Activated naive CD8-positive, alpha-beta T cell (primary cell): Measurements from ENCODE around the gene BMP7.
"Not testable (repeated sequence)": the region's sequence is repeated elsewhere in the genome, so short reads cannot be mapped to it uniquely, and the experiment has no call there.

Source experiments
- H3K27ac Mint-ChIP-seq: one replicate; pipeline ENCODE4 v1.8.0; 2021; ENCODE audit warnings: mixed read lengths
- H3K27me3 Mint-ChIP-seq: one replicate; pipeline ENCODE4 v1.8.0; 2021; ENCODE audit warnings: mixed read lengths
- H3K36me3 Mint-ChIP-seq: one replicate; pipeline ENCODE4 v1.8.0; 2021; ENCODE audit warnings: mixed read lengths
- H3K4me1 Mint-ChIP-seq: one replicate; pipeline ENCODE4 v1.8.0; 2021; ENCODE audit warnings: low read depth, mixed read lengths
- H3K4me3 Mint-ChIP-seq: one replicate; pipeline ENCODE4 v1.8.0; 2021; ENCODE audit warnings: mild to moderate bottlenecking, mixed read lengths
- H3K9me3 Mint-ChIP-seq: one replicate; pipeline ENCODE4 v1.8.0; 2021; ENCODE audit warnings: low read depth, mixed read lengths

BMP7 gene

DNA sequence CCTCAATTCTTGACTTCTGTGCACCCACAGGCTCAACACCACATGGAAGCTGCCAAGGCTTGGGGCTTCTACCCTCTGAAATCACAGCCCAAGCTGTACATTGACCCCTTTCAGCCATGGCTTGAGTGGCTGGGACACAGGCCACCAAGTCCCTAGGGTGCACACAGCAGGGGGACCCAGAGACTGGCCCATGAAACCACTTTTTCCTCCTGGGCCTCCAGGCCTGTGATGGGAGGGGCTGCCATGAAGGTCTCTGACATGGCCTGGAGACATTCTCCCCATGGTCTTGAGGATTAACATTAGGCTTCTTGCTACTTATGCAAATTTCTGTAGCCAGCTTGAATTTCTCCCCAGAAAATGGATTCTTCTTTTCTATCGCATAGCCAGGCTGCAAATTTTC, 26.7 kb downstream of the BMP7 start:
- H3K9me3 Mint-ChIP-seq, H3K27ac Mint-ChIP-seq, H3K4me1 Mint-ChIP-seq, H3K36me3 Mint-ChIP-seq, H3K4me3 Mint-ChIP-seq: not testable (repeated sequence)
- H3K27me3 Mint-ChIP-seq = peaks cover 16% of the 10 kb centered on the region

- not testable (repeated sequence) for H3K27ac Mint-ChIP-seq, H3K36me3 Mint-ChIP-seq, H3K4me1 Mint-ChIP-seq, H3K9me3 Mint-ChIP-seq, H3K4me3 Mint-ChIP-seq
- H3K27me3 Mint-ChIP-seq = peaks cover 18% of the 10 kb centered on the region
These were observed 27.1 kb downstream of the BMP7 start for GRCh38 chr20:57239324-57239723.

DNA sequence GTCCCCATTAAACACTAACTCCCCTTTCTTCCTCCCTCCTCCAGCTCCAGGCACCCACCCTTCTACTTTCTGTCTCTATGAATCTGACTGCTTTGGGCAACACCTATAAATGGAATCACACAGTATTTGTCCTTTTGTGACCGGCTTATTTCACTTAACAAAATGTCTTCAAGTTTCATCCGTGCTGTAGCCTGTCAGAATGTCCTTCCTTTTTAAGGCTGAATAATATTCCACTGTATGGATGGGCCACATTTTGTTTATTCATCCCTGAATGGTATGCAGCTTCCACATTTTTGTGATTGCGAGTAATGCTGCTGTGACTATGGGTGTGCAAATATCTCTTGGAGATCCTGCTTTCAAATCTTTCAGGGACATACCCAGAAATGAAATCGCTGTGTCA, 28.4 kb downstream of the BMP7 start:
- Mint-ChIP-seq H3K4me1 (no peaks in the 10 kb centered on the region), H3K27ac (no peak overlapping the region), H3K4me3 (no peak overlapping the region), H3K9me3 (no peaks in the 10 kb centered on the region), H3K27me3 (peaks cover 18% of the 10 kb centered on the region), H3K36me3 (no peaks in the 10 kb centered on the region)

DNA sequence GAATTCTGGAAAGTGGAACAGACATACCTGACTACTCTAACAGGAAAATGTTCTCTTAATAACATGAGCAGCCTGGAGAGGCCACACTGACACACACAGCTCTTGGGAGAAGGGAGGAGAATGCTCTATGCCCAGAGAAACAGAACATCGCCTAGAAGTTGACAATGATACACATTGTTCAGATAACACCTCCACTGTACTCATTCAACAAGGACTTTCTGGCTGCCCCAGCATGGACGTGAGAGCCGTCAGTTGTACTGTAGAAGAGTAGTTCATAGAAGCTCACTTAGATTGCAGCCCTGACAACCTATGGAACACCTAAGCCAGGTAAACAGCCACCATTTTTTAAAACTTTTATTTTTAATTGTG, 28.9 kb downstream of the BMP7 start:
- no peak overlapping the region for H3K27ac Mint-ChIP-seq
- H3K4me1 Mint-ChIP-seq = no peaks in the 10 kb centered on the region
- no peaks in the 10 kb centered on the region for H3K36me3 Mint-ChIP-seq
- H3K9me3 Mint-ChIP-seq = no peaks in the 10 kb centered on the region
- H3K4me3 Mint-ChIP-seq = no peak overlapping the region
- H3K27me3 Mint-ChIP-seq = peaks cover 18% of the 10 kb centered on the region

DNA sequence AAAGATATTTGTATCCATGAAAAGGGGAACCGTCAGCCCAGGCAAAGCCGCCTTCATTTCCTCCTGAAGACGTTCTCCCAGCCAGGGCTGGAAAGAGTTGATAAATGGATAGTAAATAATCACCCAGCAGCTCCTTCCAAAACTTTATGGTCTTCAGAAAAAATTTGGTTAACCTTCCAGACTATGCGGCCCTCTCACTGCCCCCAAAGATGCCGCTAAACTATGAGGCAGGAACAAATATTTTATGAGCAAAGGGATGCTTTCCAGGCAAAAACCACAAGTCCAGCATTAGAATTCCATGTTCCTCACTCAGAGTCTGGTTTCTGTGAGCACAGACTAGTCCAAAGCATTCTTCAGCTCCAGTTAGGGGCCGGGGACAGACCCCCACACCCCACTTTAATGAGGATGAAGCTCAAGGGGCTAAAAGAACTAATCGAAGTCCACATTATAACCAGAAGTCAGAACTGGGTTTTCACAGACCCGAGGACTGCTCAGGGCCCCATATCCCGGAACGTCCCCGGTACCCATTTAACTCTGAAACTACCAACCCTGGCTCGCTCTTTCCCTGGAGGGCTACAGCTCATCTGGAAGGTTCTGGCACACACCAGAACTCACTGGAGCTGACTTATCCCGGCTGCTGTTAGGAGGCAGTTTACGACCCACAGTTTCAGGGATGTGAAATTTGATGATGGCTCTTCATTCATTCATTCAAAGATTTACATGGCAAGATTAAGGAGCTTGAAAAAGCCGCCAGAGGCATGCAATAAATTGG, 29.4 kb downstream of the BMP7 start:
- Mint-ChIP-seq H3K36me3 (no peaks in the 10 kb centered on the region), H3K27ac (no peak overlapping the region), H3K9me3 (no peaks in the 10 kb centered on the region), H3K27me3 (peaks cover 18% of the 10 kb centered on the region), H3K4me3 (no peak overlapping the region), H3K4me1 (no peaks in the 10 kb centered on the region)

DNA sequence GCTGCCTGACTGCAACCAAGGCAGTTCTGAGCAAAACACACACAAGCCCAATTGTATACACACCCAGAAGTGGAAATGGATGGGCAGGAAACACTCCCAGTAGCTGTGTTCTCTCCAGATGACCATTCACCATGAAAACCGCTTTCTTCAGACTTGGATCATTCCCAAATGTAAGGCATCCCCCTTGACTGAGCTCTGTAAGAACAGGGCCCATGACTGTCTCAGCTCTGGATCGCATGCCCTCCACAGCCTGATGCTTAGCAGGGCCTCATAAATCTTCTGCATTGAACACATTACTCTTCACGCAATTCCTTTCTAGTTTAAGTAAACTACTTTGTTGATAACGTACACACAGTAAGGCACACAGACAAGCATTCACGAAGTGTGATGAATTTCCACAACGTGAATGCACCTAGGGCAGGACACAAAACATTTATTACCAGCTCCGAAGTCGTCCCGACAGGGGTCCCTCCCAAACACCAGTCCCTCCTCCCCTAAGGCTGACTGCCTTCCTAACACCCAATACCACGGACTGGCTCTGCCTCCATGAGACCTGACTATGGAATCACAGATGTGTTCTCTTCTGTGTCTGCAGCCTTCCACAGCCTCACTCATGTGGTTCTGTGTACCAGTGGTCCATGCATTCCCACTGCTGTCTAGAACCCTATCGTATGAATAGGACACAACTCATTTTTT, 31.7 kb downstream of the BMP7 start:
- H3K4me3 Mint-ChIP-seq = no peak overlapping the region
- H3K27me3 Mint-ChIP-seq = peaks cover 18% of the 10 kb centered on the region
- H3K9me3 Mint-ChIP-seq = no peaks in the 10 kb centered on the region
- no peak overlapping the region for H3K27ac Mint-ChIP-seq
- H3K4me1 Mint-ChIP-seq = no peaks in the 10 kb centered on the region
- H3K36me3 Mint-ChIP-seq = no peaks in the 10 kb centered on the region

DNA sequence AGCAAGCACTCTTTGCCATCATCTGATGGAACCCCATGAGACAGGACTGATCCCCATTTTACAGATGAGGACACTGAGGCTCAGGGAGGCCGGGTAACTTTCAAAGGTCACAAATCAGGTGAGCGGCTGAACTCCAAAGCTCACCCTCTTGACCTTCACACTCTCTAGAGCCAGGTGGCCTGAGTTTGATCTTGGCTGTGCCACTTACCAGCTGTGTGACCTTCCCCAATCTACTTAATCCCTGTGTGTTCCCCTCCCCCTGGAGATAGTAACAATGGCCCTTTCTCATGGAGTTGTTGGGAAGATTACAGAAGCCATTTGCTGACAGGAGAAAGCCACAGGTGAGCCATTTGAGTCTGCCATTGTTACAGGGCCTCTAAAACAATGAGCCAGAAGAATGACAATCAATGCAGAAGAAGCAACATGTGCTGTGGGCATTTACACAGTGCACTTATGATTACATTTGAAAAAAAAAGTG, 34.5 kb downstream of the BMP7 start:
- peaks cover 14% of the 10 kb centered on the region for H3K27me3 Mint-ChIP-seq

DNA sequence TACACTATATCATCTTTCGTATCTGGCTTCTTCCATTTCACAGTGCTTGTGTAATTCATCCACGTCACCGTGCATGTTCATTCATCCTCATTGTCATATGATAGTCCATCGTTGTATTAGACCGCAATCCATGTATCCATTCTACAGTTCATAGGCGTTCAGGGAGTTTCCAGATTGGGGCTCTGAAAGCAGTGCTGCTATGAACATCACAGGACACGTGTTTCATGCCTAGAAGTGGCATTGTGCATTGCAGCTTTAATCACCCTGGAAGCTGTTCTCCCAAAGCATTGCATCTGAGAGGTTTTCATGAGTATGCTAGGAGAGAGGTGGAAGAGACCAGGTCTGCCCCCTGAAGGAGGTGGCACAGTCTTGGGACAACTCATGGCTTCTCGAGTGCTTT, 35.3 kb downstream of the BMP7 start:
- no peaks in the 10 kb centered on the region for H3K36me3 Mint-ChIP-seq
- H3K9me3 Mint-ChIP-seq = no peaks in the 10 kb centered on the region
- no peak overlapping the region for H3K27ac Mint-ChIP-seq
- H3K4me1 Mint-ChIP-seq = no peaks in the 10 kb centered on the region
- H3K27me3 Mint-ChIP-seq = peaks cover 10% of the 10 kb centered on the region
- H3K4me3 Mint-ChIP-seq = no peak overlapping the region

More for the DNA sequence above, 34.5 kb downstream of the BMP7 start:
- Mint-ChIP-seq H3K4me3 (no peak overlapping the region), H3K4me1 (no peaks in the 10 kb centered on the region), H3K27ac (no peak overlapping the region), H3K36me3 (no peaks in the 10 kb centered on the region), H3K9me3 (no peaks in the 10 kb centered on the region)

- Mint-ChIP-seq H3K27ac (no peak overlapping the region), H3K27me3 (peaks cover 6% of the 10 kb centered on the region), H3K9me3 (no peaks in the 10 kb centered on the region), H3K4me3 (no peak overlapping the region), H3K4me1 (no peaks in the 10 kb centered on the region), H3K36me3 (no peaks in the 10 kb centered on the region)
These were observed 36.2 kb downstream of the BMP7 start for GRCh38 chr20:57230247-57230646.

GRCh38 chr20:57229490-57229889, 37.0 kb downstream of the BMP7 start:
- Mint-ChIP-seq H3K9me3 (no peaks in the 10 kb centered on the region), H3K27me3 (peaks cover 2% of the 10 kb centered on the region), H3K27ac (no peak overlapping the region), H3K36me3 (no peaks in the 10 kb centered on the region), H3K4me1 (no peaks in the 10 kb centered on the region), H3K4me3 (no peak overlapping the region)

- H3K27ac Mint-ChIP-seq = no peak overlapping the region
- no peaks in the 10 kb centered on the region for H3K9me3 Mint-ChIP-seq
- no peaks in the 10 kb centered on the region for H3K36me3 Mint-ChIP-seq
- H3K27me3 Mint-ChIP-seq = peaks cover 2% of the 10 kb centered on the region
- no peaks in the 10 kb centered on the region for H3K4me1 Mint-ChIP-seq
- no peak overlapping the region for H3K4me3 Mint-ChIP-seq
These were observed 40.6 kb downstream of the BMP7 start for GRCh38 chr20:57225830-57226229.

- no peaks in the 10 kb centered on the region for H3K36me3 Mint-ChIP-seq
- H3K4me3 Mint-ChIP-seq = no peak overlapping the region
- no peak overlapping the region for H3K27ac Mint-ChIP-seq
- H3K4me1 Mint-ChIP-seq = no peaks in the 10 kb centered on the region
- H3K9me3 Mint-ChIP-seq = no peaks in the 10 kb centered on the region
- H3K27me3 Mint-ChIP-seq = peaks cover 2% of the 10 kb centered on the region
These were observed 41.2 kb downstream of the BMP7 start for GRCh38 chr20:57225197-57225733.

DNA sequence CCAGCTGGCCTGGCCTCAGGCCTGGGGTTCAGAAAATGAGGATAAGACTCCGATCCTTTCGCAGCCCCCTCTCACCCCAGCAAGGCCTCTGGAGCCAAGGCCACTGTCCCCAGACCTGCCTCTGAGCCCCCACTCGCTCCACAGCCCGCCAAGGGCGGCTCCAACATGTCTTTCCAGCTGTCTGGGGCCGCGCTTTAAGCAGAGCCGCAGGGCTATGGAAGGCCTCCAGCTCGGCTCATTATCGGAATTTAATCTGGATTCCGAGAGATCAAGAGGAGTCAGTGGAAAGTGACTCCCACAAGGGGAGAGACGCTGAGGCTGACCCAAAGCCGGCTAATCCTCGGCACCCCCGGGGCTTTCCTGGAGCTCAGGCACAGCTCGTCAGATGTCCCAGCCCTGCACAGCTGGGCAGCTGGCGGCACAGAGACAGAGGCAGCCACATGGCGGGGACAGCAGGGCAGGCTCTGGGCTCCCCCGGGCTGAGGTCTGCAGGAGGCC, 41.8 kb downstream of the BMP7 start:
- peaks cover 2% of the 10 kb centered on the region for H3K27me3 Mint-ChIP-seq
- H3K4me1 Mint-ChIP-seq = no peaks in the 10 kb centered on the region
- H3K36me3 Mint-ChIP-seq = no peaks in the 10 kb centered on the region
- H3K27ac Mint-ChIP-seq = no peak overlapping the region
- no peak overlapping the region for H3K4me3 Mint-ChIP-seq
- no peaks in the 10 kb centered on the region for H3K9me3 Mint-ChIP-seq

DNA sequence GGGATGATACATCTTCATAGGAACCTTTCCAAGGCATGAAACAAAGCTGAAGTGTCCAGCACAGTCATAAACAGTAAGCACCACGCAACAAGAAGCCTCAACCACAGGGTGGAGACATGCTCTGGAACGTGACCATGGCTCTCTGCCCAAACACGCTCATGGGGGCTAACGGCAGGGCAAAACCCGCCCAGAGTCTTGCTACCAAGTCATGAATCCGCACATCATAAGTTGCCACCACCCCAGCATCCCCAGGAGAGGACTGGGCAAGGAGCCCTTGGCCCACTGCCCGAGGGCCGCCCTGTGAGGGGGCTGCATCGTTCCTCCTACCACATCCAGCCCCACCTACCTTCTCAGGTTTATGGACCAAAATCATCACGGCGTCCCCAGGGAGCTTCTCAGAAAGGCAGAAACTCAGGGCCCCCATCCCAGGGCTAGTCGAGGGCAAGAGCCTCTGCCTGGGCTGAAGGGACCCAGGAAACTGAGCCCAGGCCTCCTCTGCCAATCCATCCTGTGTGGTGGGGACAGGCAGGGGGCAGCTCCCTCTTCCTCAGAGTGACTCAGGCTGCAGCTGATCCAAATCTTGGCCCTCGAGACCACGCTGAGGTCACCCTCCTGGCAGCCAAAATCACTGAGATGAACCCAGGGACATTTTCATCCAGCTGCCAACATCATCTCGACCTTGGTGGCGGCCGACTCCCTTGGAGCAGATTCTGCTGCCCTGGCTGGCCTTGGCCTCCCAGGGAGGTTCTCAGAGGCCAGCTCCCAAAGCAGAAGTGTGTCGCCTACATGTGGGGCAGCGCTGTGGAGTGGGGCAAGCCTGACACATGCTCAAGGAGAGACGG, 42.6 kb downstream of the BMP7 start:
- no peak overlapping the region for H3K4me3 Mint-ChIP-seq
- H3K27me3 Mint-ChIP-seq = peaks cover 2% of the 10 kb centered on the region
- H3K9me3 Mint-ChIP-seq = no peaks in the 10 kb centered on the region
- no peaks in the 10 kb centered on the region for H3K36me3 Mint-ChIP-seq
- no peak overlapping the region for H3K27ac Mint-ChIP-seq
- no peaks in the 10 kb centered on the region for H3K4me1 Mint-ChIP-seq

GRCh38 chr20:57222631-57222950, 43.9 kb downstream of the BMP7 start:
- no peaks in the 10 kb centered on the region for H3K36me3 Mint-ChIP-seq
- no peak overlapping the region for H3K4me3 Mint-ChIP-seq
- H3K27ac Mint-ChIP-seq = no peak overlapping the region
- H3K9me3 Mint-ChIP-seq = no peaks in the 10 kb centered on the region
- no peaks in the 10 kb centered on the region for H3K27me3 Mint-ChIP-seq
- H3K4me1 Mint-ChIP-seq = no peaks in the 10 kb centered on the region
